Fibroblast of peridontal ligament (primary cell): ENCODE results near the gene MRM3.
"Not testable (repeated sequence)": the region's sequence is repeated elsewhere in the genome, so short reads cannot be mapped to it uniquely, and the experiment has no call there.

Experiments
- DNase-seq: peaks from one replicate; pipeline ENCODE4 v3.0.0-alpha.2; 2010; ENCODE audit errors: extremely low read depth

MRM3 gene

GRCh38 chr17:797236-797840, 15.2 kb downstream of the MRM3 start:
- DNase-seq, result no peak

- DNase-seq, result no peak
Measured at GRCh38 chr17:798246-798645, 16.1 kb downstream of the MRM3 start.

DNA sequence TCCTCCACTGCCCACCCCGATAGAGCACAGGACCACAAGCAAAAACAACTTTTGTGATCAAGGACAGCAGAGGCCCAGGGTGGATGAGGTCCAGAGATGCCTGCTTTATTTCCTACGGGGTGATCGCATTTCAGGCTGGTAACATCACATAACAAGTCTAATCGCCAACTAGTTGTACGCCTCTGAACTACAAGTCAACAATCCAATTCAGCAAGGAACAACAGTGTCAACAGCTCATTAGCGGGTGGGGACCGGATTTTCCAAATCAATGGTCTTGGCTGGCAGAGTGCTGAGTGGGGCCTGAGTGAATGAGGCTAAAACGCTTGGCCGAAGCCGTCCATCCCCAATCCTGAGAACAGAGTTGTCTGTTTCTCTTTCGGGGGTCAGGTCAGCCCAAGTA, 17.1 kb downstream of the MRM3 start:
- no peak for DNase-seq

DNA sequence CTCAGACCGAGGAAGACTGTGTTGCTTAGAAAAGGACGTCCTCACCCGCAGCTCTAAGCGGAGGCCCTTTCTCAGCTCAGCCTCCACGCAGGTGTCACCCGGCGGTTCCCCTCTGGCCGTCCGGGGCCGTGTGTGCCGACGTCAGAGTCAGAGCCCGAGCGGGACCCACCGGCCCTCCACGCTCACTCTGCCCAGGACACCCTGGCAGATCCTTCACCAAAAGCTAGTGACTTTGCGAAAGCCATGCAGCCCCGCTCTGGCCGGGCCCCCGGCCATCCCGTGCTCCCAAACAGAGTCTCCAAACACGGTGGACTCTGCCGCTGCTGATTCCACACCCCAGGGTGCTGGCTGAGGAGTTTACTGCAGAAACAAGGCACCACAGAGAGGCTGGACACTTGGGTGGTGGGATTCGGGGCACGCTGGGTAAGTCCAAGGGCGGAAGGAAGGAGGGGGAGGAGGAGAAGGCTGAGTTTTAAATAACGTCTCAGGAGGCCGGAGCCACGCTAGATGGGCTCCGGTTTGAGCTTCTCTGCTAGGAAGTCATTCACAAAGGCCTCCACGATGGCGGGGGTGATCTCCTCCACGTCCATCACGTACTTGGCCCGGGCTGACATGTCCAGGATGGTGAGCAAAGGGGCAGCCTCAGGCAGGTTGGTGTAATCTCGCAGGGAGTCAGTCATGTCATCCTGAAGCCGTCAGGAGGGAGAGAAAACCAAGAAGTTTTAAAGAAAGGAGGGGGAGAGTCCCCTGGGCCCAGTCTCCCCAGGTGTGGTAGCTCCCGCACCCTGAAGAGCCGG, 18.5 kb downstream of the MRM3 start:
- no peak for DNase-seq

- no peak for DNase-seq
Measured at GRCh38 chr17:801660-802059, 19.5 kb downstream of the MRM3 start.

DNA sequence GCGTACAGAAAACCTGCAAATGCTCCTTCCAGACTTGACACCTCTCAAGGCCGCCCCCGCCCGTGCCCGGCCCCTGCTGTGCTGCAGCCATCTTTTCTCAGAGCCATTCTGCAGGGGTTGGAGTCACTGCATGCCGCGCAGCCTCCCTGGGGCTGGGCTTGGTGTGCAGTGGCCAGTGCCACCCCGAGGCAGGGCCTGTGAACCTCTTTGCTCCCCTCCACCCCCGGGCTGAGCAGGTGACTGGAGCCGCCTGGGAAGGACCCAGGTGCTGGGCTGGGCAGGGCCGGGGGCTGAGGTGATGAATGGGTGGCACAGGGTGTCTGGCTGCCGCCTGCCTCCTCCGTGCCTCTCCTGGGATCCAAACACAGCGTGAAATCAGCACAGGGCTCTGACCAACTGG, 20.3 kb downstream of the MRM3 start:
- no peak for DNase-seq

DNA sequence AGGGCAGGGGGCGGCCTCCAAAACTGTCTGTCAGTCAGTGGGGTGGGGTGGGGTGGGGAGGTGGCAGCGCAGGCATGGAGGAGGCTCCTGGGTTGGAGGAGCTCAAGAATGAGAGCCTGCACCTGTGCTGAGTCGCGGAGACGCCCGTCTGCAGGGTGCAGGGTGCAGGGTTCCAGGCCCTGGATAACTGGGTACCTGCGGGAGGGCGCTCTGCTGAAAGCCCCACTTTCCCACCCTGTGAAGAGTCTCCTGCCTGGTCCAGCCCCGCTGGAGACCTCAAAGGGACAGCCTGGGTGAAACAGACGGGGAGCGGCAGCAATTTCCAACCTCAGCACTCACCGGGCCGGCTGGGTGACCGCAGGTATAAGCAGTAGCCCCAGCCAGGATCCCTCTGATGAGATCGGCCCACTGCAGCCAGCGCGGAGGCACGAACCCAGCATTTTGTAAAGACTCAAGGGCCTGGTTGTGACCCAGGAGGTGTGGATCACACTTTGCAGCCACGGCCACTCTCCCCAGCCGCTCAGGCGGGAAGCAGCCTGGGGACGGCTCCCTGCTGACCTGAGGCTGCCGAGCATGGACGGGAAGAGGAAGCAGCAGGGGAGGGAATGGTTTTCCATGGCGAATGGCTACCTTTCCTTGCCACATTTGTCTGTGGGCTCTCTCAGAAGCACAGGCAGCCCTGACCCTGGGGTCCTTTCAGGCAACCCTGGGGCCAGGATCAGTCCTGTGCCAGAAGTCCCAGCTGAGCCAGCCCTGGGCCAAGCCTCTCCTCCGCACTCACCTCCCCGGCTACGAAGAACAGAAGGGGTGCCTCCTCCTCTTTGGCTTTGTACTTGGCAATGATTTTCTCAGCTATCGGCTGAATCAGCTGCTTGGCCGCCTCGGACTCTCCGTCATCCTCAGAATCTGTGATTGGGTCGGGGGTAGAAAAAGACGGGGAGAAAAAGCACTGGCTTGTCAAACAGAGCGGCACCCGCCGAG, 21.0 kb downstream of the MRM3 start:
- DNase-seq, result no peak

GRCh38 chr17:804541-805435, 22.6 kb downstream of the MRM3 start:
- DNase-seq, result no peak

DNA sequence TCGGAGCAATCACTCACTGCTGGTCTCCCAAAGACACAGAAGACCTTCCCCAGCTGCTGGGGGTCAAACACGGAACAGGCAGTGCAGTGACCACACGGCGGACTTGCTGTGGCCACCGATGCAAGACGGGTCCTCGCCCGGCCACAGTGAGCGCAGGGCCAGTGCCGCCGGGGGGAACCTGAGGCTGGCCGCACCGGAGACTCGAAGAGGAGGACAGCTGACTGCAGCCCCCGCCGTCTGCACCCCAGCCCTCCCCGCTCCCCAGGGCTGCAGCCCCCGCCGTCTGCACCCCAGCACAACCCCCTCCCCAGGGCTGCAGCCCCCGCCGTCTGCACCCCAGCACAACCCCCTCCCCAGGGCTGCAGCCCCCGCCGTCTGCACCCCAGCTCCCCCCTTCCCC, 23.7 kb downstream of the MRM3 start:
- DNase-seq, result not testable (repeated sequence)

GRCh38 chr17:806346-806745, 24.2 kb downstream of the MRM3 start:
- DNase-seq, result no peak

DNA sequence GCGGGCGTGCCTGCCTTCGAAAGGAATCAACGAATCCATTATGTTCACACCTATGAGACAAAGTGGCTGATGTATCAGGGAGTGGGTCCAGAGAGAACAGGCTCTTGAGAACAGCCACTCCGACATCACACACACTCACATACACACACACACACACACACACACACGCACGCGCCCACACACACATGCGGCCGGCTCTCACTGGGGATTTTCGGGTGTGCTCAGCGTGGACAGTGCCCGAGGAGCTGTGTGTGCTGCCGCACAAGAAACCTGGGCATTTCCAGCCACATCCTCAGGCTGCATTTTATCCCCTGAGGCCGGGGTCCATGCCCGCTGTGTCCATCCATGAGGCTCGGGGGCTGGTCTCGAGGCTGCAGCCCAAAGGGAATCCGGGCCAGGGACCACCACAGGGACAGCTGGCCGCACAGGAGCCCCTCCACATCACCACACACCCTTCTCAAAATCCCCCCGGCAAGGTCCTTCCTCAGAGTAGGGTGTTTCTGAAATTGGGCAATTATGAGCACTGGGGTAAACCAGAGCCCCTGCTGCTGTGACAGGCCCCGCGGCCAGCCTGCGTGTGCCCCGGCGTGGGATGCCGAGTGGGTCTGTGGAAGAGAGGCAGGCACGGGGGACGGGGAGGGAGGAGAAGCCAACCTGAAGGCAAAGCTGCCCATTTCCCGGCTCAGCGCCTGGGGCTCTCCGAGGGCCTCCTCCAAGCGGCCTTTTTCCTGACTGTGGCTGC, 24.8 kb downstream of the MRM3 start:
- no peak for DNase-seq

GRCh38 chr17:807523-808294, 25.6 kb downstream of the MRM3 start:
- no peak for DNase-seq

DNA sequence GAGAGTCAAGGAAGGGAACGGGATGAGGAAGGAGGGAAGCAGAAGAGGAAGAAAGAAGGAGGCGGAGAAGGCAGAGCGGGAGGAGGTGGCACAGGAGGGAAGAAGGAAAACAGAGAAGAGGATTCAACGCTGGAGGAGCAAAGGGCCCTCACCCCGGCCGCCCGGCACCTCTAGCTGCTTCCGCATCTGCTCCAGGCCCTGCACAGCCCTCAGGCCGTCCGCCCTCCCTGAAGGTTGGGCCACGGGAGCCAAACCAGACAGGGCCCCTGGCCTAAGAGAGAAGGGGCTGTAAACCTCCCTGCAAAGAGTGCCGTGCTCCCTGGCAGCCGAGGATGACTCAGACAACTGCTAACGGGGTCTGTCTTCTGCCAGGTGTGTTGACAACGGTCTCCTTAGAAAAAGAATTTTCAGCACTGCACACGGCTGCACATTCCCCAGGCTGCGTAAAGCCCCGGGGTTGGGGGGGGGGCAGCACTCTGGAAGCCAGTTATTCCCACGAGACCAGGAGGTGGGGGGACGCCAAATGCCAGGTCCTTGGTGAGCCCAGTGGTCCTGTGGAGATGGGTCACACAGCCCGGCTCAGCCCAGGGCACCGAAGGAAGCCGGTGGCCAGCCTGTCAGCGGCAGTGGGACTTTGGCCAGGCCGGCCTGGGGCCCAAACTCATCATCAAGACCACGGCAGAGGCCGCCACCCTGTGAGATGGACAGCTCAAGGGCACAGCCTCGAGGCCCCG, 29.1 kb downstream of the MRM3 start:
- DNase-seq, result no peak

- DNase-seq, result no peak
Measured at GRCh38 chr17:812638-813204, 30.6 kb downstream of the MRM3 start.

DNA sequence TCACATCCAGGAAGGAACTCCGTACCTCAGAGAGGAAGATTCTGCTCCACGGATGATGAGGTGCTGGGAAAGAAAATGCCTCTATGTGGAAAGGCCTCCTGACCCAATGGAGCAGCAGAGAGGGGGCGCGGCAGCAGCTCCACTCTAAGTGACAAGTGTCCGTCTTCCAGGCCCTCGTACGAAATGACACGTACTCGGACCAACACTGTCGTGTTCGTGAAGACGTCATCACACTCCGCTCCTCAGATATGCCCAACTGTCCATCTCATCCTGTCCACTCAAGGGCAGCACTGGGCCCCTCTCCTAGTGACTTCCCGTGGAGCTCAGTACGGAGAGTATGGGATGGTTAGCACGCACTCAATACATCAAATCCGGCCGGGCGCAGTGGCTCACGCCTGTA, 32.2 kb downstream of the MRM3 start:
- no peak for DNase-seq

DNA sequence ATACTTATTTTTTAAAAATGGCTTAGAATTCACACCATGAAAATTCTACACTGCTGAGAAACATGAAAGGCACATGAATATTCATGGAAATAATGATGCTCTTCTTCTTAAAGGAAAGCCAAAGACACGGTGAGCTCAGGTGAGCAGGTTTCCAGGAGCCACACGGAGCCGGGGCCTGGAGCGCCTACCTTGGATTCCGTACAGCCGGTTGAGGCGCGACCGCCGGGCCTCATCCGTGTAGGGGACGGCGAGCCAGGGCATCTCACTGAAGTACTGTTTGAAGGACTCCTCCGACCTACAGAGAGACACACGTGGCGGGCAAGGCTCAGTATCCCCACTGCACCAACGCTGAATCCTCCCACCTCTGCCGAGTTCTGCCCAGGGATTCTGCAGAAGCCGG, 37.1 kb downstream of the MRM3 start:
- DNase-seq, result no peak

GRCh38 chr17:823501-823902, 41.3 kb downstream of the MRM3 start:
- no peak for DNase-seq

GRCh38 chr17:824378-824777, 42.2 kb downstream of the MRM3 start:
- no peak for DNase-seq

GRCh38 chr17:825216-825615, 43.1 kb downstream of the MRM3 start:
- DNase-seq, result no peak
